Measurements from ENCODE around the gene SMARCD3.

The SMARCD3 gene

DNA sequence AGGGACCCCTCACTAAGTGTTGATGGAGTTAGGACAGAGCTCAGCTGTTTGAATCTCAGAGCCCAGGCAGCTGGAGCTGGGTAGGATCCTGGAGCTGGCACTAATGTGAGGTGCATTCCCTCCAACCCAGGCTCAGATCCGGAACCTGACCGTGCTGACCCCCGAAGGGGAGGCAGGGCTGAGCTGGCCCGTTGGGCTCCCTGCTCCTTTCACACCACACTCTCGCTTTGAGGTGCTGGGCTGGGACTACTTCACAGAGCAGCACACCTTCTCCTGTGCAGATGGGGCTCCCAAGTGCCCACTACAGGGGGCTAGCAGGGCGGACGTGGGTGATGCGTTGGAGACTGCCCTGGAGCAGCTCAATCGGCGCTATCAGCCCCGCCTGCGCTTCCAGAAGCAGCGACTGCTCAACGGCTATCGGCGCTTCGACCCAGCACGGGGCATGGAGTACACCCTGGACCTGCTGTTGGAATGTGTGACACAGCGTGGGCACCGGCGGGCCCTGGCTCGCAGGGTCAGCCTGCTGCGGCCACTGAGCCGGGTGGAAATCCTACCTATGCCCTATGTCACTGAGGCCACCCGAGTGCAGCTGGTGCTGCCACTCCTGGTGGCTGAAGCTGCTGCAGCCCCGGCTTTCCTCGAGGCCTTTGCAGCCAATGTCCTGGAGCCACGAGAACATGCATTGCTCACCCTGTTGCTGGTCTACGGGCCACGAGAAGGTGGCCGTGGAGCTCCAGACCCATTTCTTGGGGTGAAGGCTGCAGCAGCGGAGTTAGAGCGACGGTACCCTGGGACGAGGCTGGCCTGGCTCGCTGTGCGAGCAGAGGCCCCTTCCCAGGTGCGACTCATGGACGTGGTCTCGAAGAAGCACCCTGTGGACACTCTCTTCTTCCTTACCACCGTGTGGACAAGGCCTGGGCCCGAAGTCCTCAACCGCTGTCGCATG lies 11.0 kb downstream of the SMARCD3 start:
- peaks cover 42 to 79% (median 75%) of the 10 kb centered on the region in 3 donors for H3K36me3 ChIP-seq
- no peak for DNase-seq

DNA sequence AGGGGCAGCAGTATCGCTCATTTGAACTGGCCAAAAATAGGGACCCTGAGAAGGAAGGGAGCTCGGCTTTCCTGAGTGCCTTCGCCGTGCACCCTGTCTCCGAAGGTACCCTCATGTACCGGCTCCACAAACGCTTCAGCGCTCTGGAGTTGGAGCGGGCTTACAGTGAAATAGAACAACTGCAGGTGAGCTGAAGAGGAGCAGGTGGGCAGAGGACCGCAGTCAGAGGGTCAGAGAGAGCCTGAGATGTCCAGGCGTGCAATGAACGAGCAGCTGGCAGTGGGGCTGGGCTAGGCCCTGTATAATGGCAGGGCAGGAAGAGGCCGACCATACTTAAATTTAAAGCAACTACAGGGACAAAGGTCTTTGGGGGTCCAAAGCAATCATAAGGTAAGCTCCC lies 12.1 kb downstream of the SMARCD3 start:
- peaks cover 0 to 26% (median 20%) of the 10 kb centered on the region in 4 donors for H3K4me1 ChIP-seq
- intact Hi-C loops (cut with DNase I; ENCODE audit: low total_unique reads) = no loop called here
- no peaks in the 10 kb centered on the region for H3K9me3 ChIP-seq
- TF ChIP-seq, protein P1, sequence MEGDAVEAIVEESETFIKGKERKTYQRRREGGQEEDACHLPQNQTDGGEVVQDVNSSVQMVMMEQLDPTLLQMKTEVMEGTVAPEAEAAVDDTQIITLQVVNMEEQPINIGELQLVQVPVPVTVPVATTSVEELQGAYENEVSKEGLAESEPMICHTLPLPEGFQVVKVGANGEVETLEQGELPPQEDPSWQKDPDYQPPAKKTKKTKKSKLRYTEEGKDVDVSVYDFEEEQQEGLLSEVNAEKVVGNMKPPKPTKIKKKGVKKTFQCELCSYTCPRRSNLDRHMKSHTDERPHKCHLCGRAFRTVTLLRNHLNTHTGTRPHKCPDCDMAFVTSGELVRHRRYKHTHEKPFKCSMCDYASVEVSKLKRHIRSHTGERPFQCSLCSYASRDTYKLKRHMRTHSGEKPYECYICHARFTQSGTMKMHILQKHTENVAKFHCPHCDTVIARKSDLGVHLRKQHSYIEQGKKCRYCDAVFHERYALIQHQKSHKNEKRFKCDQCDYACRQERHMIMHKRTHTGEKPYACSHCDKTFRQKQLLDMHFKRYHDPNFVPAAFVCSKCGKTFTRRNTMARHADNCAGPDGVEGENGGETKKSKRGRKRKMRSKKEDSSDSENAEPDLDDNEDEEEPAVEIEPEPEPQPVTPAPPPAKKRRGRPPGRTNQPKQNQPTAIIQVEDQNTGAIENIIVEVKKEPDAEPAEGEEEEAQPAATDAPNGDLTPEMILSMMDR (IDR thresholded peaks at IDR 0.05) = no peak
- H3K4me3 ChIP-seq = no peak overlapping the region
- H3K27me3 ChIP-seq = no peaks in the 10 kb centered on the region
- H3K27ac ChIP-seq = no peak overlapping the region
- peaks cover 42 to 67% (median 64%) of the 10 kb centered on the region in 3 donors for H3K36me3 ChIP-seq
- DNase-seq = no peak

More for the DNA sequence above, 11.0 kb downstream of the SMARCD3 start:
- no peaks in the 10 kb centered on the region for H3K27me3 ChIP-seq
- H3K4me3 ChIP-seq = no peak overlapping the region
- no peak overlapping the region for H3K27ac ChIP-seq
- peaks cover 0 to 26% (median 14%) of the 10 kb centered on the region in 4 donors for H3K4me1 ChIP-seq
- no peaks in the 10 kb centered on the region for H3K9me3 ChIP-seq
- TF ChIP-seq, protein P1 (IDR thresholded peaks at IDR 0.05) = no peak
- intact Hi-C loops (cut with DNase I; ENCODE audit: low total_unique reads) = no loop called here

DNA sequence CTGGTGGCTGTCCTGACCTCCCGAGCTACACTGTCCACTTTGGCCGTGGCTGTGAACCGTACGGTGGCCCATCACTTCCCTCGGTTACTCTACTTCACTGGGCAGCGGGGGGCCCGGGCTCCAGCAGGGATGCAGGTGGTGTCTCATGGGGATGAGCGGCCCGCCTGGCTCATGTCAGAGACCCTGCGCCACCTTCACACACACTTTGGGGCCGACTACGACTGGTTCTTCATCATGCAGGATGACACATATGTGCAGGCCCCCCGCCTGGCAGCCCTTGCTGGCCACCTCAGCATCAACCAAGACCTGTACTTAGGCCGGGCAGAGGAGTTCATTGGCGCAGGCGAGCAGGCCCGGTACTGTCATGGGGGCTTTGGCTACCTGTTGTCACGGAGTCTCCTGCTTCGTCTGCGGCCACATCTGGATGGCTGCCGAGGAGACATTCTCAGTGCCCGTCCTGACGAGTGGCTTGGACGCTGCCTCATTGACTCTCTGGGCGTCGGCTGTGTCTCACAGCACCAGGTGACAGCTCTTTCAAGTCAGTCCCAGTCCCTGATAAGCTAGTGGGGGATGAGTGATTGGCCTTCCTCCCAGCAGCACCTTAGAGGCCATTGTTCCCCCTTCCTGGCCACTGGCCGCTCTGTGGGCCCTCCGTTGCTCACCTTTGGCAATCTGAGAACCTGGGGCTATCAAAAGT lies 13.3 kb downstream of the SMARCD3 start:
- DNase-seq = no peak
- H3K4me3 ChIP-seq = no peak overlapping the region
- no peak overlapping the region for H3K27ac ChIP-seq
- peaks cover 0 to 26% (median 20%) of the 10 kb centered on the region in 4 donors for H3K4me1 ChIP-seq
- TF ChIP-seq, protein P1 (IDR thresholded peaks at IDR 0.05) = no peak
- intact Hi-C loops (cut with DNase I; ENCODE audit: low total_unique reads) = no loop called here
- no peaks in the 10 kb centered on the region for H3K27me3 ChIP-seq
- no peaks in the 10 kb centered on the region for H3K9me3 ChIP-seq
- peaks cover 42 to 56% (median 53%) of the 10 kb centered on the region in 3 donors for H3K36me3 ChIP-seq

DNA sequence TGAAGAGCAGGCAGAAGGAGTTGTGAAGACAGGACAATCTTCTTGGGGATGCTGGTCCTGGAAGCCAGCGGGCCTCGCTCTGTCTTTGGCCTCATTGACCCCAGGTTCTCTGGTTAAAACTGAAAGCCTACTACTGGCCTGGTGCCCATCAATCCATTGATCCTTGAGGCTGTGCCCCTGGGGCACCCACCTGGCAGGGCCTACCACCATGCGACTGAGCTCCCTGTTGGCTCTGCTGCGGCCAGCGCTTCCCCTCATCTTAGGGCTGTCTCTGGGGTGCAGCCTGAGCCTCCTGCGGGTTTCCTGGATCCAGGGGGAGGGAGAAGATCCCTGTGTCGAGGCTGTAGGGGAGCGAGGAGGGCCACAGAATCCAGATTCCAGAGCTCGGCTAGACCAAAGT lies 14.7 kb downstream of the SMARCD3 start:
- Histone ChIP-seq H3K27ac (peak overlapping the region; percentile 84 to 87), H3K4me3 (peak overlapping the region; percentile 85 to 95), H3K4me1 (peaks cover 0 to 26% (median 20%) of the 10 kb centered on the region in 4 donors), H3K36me3 (peaks cover 28 to 41% (median 40%) of the 10 kb centered on the region in 3 donors), H3K27me3 (no peaks in the 10 kb centered on the region), H3K9me3 (no peaks in the 10 kb centered on the region)
- TF ChIP-seq, protein P1 (IDR thresholded peaks at IDR 0.05) = no peak
- peak in 1 of 2 donors; percentile 60 for DNase-seq
- intact Hi-C loops (cut with DNase I; ENCODE audit: low total_unique reads) = no loop called here

DNA sequence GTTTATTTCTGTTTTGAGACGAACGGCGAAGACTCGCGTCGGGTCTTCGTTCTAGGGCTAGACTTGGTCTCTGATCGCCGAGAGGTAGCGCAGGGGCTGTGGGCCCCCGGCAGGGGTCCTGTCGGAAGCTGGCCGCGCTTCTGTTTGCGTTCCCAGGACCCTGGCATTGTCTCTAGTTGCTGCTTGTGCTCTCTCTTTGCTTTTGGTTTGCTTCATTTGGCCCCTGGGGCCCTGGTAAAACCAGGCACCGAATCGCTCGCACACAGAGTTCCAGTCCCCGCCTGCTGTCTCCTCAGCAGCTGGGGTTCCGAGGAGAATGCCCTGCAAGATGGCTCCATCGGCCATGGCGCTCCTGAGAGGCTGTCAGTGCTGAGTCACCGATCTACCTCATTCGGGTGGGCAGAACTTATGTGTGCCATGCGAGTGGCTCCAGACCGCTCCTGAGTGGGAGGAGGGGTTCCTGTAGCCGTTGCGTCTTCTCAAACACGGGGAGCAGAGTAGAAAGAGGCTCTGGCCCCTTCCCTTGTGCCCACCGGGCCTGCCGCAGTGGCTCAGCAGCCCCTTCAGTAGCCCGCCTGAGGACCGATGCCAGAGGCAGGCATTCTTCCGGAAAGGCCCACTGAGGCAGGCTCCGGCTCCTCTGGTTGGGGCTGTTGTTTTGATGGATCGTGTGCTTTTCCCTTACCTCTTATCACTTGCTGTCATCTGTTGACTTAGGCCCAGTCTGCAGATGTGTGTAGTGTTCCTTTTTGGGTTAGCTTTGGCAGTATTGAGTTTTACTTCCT lies 15.4 kb downstream of the SMARCD3 start:
- no peaks in the 10 kb centered on the region for H3K9me3 ChIP-seq
- H3K27ac ChIP-seq = peak overlapping the region; percentile 84 to 87
- H3K4me3 ChIP-seq = peak overlapping the region; percentile 85 to 95
- no peaks in the 10 kb centered on the region for H3K27me3 ChIP-seq
- peak in 1 of 2 donors; percentile 78 for DNase-seq
- intact Hi-C loops (cut with DNase I; ENCODE audit: low total_unique reads) = no loop called here
- TF ChIP-seq, protein P1 (IDR thresholded peaks at IDR 0.05) = no peak
- peaks cover 22 to 35% (median 33%) of the 10 kb centered on the region in 3 donors for H3K36me3 ChIP-seq
- peaks cover 0 to 28% (median 21%) of the 10 kb centered on the region in 4 donors for H3K4me1 ChIP-seq
